Left cardiac atrium (tissue), 4 donors: ENCODE measurements around the gene SLC13A4. TPM values are rescaled to one million over a fixed set of nuclear protein-coding genes. Genes with fewer than 3 reads are reported as not detected.
"Not testable (repeated sequence)": the region's sequence is repeated elsewhere in the genome, so short reads cannot be mapped to it uniquely, and the experiment has no call there.

ENCODE experiments used
- ATAC-seq, 2 donors: fragments of 200-7000 bp; cut with Tn5 transposase; one replicate each; pipeline ENCODE4 v1.9.1; 2020; ENCODE audit warnings: mild to moderate bottlenecking in 2 of 2, moderate library complexity in 2 of 2
- DNase-seq: peaks from one replicate; pipeline ENCODE4 v3.0.0-alpha.2; 2020
- intact Hi-C, 2 donors: fragments of 100-400 bp; cut with DNase I; formaldehyde crosslinking; loops; one replicate each; pipeline versions ENCODE4 v1.14.1 to v1.15.1; 2022 to 2023
- long read RNA-seq: library from polyadenylated mRNA; unstranded; transcript quantifications from one replicate; pipeline ENCODE4 v2.0.0, GENCODE V29; 2021
- total RNA-seq, 2 donors: library from RNA; stranded (reverse); fragmentation: NEBNext Ultra II Directional; extraction: Animal tissue kit (Norgen Biotek cat#: 25700); gene quantifications; one replicate each; pipeline ENCODE4 v1.2.1, GENCODE V29; 2021
- donor health status: DM: no; HTN: yes; CAD: no.
- donor health status: DM: no; HTN: yes; CAD: no; lungs with severe emphysema.
- donor health status: DM: yes; HTN: yes; CAD: no.
- donor health status: Dilated cardiomyopathy.

SLC13A4 gene
- not detected for total RNA-seq
- long read RNA-seq, partial matches to known transcripts: 0 of 1 reads
- long read RNA-seq, other reads (novel, unspliced or antisense): 1 of 1 reads

- no peak for DNase-seq
- intact Hi-C loops: no loop called here
- no peak for ATAC-seq
Measured at GRCh38 chr7:135728136-135728669, at the start of gene SLC13A4. SLC13A4 (minus strand) TSS chr7:135728186; CDS start chr7:135727496, 690 bp downstream.

- intact Hi-C loops, DNase-seq, ATAC-seq: not testable (repeated sequence)
Measured at GRCh38 chr7:135775915-135776314, 47.9 kb upstream of the SLC13A4 start.

- intact Hi-C loops: no loop called here
- ATAC-seq (peak; percentile 64 to 70), DNase-seq (no peak)
Measured at GRCh38 chr7:135775230-135775629, 47.2 kb upstream of the SLC13A4 start.

GRCh38 chr7:135774284-135774683 is 46.3 kb upstream of the SLC13A4 start:
- ATAC-seq: peak; percentile 59 to 74
- intact Hi-C loops: no loop called here
- no peak for DNase-seq

- intact Hi-C loops: no loop called here
- no peak for ATAC-seq
Measured at GRCh38 chr7:135773464-135773863, 45.5 kb upstream of the SLC13A4 start.

GRCh38 chr7:135772639-135773222 is 44.7 kb upstream of the SLC13A4 start:
- DNase-seq: no peak
- intact Hi-C loops: no loop called here
- ATAC-seq: no peak

More at GRCh38 chr7:135773464-135773863, 45.5 kb upstream of the SLC13A4 start:
- DNase-seq: no peak

- ATAC-seq (peak in 1 of 2 donors; percentile 28), DNase-seq (no peak)
- intact Hi-C loops: no loop called here
Measured at GRCh38 chr7:135771961-135772638, 44.1 kb upstream of the SLC13A4 start.

- ATAC-seq: no peak
- intact Hi-C loops: no loop called here
- DNase-seq: no peak
Measured at GRCh38 chr7:135771051-135771450, 43.1 kb upstream of the SLC13A4 start.

GRCh38 chr7:135770139-135770710 is 42.2 kb upstream of the SLC13A4 start:
- no peak for DNase-seq
- no peak for ATAC-seq
- intact Hi-C loops: no loop called here

- DNase-seq (peak; percentile 55), ATAC-seq (peak; percentile 91 to 92)
- intact Hi-C loops: no loop called here
Measured at GRCh38 chr7:135769005-135769802, 41.2 kb upstream of the SLC13A4 start.

GRCh38 chr7:135768467-135768866 is 40.5 kb upstream of the SLC13A4 start:
- DNase-seq: no peak
- peak in 1 of 2 donors; percentile 31 for ATAC-seq
- intact Hi-C loops: no loop called here

GRCh38 chr7:135768064-135768463 is 40.1 kb upstream of the SLC13A4 start:
- DNase-seq (no peak), ATAC-seq (peak in 1 of 2 donors; percentile 12)
- intact Hi-C loops: no loop called here

GRCh38 chr7:135763261-135763660 is 35.3 kb upstream of the SLC13A4 start:
- DNase-seq (no peak), ATAC-seq (no peak)
- intact Hi-C loops: no loop called here

- intact Hi-C loops: no loop called here
- ATAC-seq: peak; percentile 24 to 60
Measured at GRCh38 chr7:135761751-135762488, 33.9 kb upstream of the SLC13A4 start.

GRCh38 chr7:135759532-135759931 is 31.5 kb upstream of the SLC13A4 start:
- DNase-seq: no peak
- intact Hi-C loops: loop anchor here in 1 of 2 donors (5.0 kb wide), 1 partner anchor 87 kb away; no protein-coding TSS in a partner anchor
- ATAC-seq: no peak

More at GRCh38 chr7:135761751-135762488, 33.9 kb upstream of the SLC13A4 start:
- peak; percentile 49 for DNase-seq

GRCh38 chr7:135758531-135758932 is 30.5 kb upstream of the SLC13A4 start:
- intact Hi-C loops: loop anchor here in 1 of 2 donors (5.0 kb wide), 1 partner anchor 86 kb away; no protein-coding TSS in a partner anchor
- peak; percentile 75 for DNase-seq
- peak; percentile 28 to 82 for ATAC-seq

- intact Hi-C loops: loop anchor here in 1 of 2 donors (5.0 kb wide), 1 partner anchor 86 kb away; no protein-coding TSS in a partner anchor
- peak; percentile 65 for DNase-seq
- ATAC-seq: peak; percentile 42 to 57
Measured at GRCh38 chr7:135757719-135758411, 29.9 kb upstream of the SLC13A4 start.

- intact Hi-C loops: loop anchor here in 1 of 2 donors (5.0 kb wide), 1 partner anchor 84 kb away; no protein-coding TSS in a partner anchor
- no peak for ATAC-seq
- no peak for DNase-seq
Measured at GRCh38 chr7:135756191-135756590, 28.2 kb upstream of the SLC13A4 start.
